Measurements from ENCODE around the gene CSF1R.

Gene CSF1R

DNA sequence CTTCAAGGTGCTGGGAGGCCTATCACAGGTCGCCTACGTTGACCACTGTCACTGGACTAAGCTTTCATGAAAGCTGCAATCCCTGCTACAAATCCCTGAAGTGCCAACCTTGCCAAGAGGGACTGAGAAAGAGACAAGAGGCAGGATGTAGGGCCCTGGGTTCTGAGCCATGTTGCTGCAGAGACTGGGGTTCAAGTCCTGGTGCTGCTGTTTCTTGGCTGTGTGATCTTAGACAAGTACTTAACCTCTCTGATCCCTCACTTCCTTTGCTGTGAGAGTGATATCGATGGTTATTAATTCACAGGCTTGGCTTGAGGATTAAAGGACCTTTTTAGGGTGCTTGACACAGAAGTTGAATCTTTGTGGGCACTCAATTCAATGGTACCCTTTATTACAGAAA, 15.5 kb downstream of the CSF1R start:
- H3K4me1 ChIP-seq (ENCODE audit: control insufficient read depth, insufficient read depth, low read length) = no peaks in the 10 kb centered on the region
- no peaks in the 10 kb centered on the region for H3K9me3 ChIP-seq (ENCODE audit: control insufficient read depth, low read length)
- no peak overlapping the region for H3K4me3 ChIP-seq (ENCODE audit: low read length)
- H3K9ac ChIP-seq (ENCODE audit: low read length) = no peak overlapping the region
- H3K27me3 ChIP-seq (ENCODE audit: control insufficient read depth, insufficient read depth, low read length) = peaks cover 9% of the 10 kb centered on the region
- no peaks in the 10 kb centered on the region for H3K36me3 ChIP-seq (ENCODE audit: control insufficient read depth, insufficient read depth, low read length)

DNA sequence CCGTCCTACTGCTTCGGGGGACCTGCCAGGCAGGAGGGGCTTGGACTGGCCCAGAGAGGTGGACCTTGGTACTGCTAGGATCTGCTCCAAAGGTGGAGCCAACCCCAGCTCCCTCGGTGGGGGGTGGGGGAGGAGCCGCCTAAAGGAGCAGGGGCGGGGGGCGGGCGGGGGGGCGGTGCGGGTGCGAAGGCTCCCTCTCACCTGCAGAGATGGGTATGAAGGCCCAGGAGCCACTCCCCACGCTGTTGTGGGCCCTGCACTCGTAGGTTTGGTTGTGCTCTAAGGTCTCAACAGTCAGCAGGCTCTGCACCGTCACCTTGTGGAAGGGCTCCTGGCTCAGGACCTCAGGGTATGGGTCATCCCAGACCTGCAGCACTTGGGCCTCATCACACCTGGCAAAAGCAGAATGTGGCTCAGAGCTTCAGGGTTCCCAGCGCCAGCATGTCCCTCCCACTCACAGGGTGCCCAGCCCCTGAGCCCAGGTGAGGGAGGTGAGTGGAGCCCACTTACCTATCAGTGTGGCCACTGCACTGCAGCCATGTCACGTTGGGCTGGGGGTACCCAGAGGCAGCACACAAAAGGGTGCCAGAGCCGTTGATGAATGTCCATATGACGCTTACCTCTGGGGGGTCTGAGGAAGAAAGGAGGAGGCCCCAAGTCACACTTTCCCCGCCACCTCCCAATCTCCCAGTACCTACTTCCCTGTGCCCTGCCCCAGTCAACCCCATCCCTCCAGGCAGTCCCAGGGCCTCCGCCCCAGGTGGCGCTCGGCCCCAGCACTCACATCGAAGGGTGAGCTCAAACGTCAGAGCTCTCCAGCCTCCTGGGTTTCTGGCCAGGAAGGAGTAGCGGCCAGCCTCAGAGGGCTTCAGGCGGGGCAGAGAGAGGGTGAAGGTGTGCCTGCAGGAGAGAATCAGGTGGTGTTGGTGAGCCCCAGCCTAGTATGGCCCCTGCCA, 16.4 kb downstream of the CSF1R start:
- Histone ChIP-seq H3K9ac (ENCODE audit: low read length) (no peak overlapping the region), H3K4me1 (ENCODE audit: control insufficient read depth, insufficient read depth, low read length) (peaks cover 4% of the 10 kb centered on the region), H3K36me3 (ENCODE audit: control insufficient read depth, insufficient read depth, low read length) (no peaks in the 10 kb centered on the region), H3K9me3 (ENCODE audit: control insufficient read depth, low read length) (no peaks in the 10 kb centered on the region), H3K4me3 (ENCODE audit: low read length) (no peak overlapping the region), H3K27me3 (ENCODE audit: control insufficient read depth, insufficient read depth, low read length) (peaks cover 7% of the 10 kb centered on the region)

DNA sequence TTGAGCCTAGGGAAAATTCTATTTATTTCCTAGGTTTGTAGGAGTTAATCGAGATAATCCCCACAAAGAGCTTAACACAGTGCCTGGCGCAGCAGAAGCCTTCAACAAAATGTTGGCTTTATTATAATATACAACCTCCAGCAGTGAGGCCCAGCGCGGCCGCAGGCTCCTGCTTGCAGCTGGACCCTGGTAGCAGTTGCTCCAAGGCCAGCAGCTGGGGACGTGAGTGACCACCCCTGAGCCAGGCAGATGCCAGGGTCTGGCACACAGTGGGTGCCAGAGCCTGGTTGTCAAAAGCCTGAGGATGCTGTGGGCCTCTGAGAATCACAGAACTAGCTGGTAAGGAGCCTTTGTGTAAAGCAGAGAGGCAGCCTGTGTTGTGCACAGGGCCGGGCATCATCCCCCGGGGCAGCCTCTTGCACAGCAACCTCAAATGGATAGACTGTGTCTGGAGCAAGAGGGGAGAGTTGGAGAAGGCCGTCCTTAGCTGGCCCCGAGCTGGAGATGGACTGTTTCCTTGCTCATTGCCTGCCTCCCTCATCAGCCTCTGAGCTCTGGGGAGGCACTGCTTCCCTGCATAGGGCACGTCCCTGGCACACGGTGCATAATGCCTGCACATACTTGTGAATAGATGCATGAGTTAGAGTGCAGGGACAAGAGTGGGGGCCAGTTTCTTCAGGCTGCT, 17.3 kb downstream of the CSF1R start:
- no peak overlapping the region for H3K9ac ChIP-seq (ENCODE audit: low read length)
- H3K9me3 ChIP-seq (ENCODE audit: control insufficient read depth, low read length) = no peaks in the 10 kb centered on the region
- peaks cover 4% of the 10 kb centered on the region for H3K4me1 ChIP-seq (ENCODE audit: control insufficient read depth, insufficient read depth, low read length)
- H3K27me3 ChIP-seq (ENCODE audit: control insufficient read depth, insufficient read depth, low read length) = peaks cover 7% of the 10 kb centered on the region
- no peak overlapping the region for H3K4me3 ChIP-seq (ENCODE audit: low read length)
- H3K36me3 ChIP-seq (ENCODE audit: control insufficient read depth, insufficient read depth, low read length) = no peaks in the 10 kb centered on the region

DNA sequence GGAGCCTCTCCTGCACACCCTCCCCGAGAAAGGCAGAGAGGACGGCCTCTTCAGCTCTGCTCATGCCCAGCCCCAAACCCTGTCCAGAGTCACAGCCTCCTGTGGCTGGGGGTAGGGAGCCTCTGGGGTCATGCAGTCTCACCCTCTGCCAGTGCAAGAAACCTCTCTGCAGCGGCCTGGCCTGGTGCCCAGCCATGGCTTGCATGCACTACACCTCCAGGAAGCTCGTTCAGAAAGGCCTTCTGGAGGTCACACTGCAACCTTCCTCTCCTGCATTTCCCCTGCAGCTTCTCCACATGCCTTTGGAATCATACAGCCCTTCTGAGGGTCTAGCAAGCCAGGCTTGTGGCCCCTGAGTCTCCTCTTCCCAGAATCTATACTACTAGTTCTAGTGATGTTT, 17.9 kb downstream of the CSF1R start:
- H3K9me3 ChIP-seq (ENCODE audit: control insufficient read depth, low read length) = no peaks in the 10 kb centered on the region
- H3K4me1 ChIP-seq (ENCODE audit: control insufficient read depth, insufficient read depth, low read length) = peaks cover 4% of the 10 kb centered on the region
- no peak overlapping the region for H3K9ac ChIP-seq (ENCODE audit: low read length)
- H3K27me3 ChIP-seq (ENCODE audit: control insufficient read depth, insufficient read depth, low read length) = peaks cover 7% of the 10 kb centered on the region
- no peaks in the 10 kb centered on the region for H3K36me3 ChIP-seq (ENCODE audit: control insufficient read depth, insufficient read depth, low read length)
- H3K4me3 ChIP-seq (ENCODE audit: low read length) = no peak overlapping the region

DNA sequence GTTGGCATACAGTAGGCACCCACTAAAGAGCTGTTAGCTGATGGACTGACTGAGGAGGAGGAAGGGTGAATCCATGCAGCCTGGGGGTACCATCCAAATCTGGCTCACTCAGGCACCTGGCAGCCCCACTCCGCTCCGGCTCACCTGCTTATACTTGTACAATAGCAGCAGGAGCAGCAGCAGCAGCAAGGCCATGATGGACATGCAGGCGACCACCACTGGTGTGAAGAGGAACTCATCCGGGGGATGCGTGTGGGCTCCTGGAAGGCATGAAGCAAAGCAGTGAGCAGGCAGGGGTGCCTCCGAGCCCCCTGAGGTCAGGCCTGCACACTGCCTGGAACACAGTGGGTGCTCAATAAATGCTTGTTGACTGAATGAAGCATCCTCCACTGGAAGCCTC, 18.3 kb downstream of the CSF1R start:
- Histone ChIP-seq H3K9ac (ENCODE audit: low read length) (no peak overlapping the region), H3K36me3 (ENCODE audit: control insufficient read depth, insufficient read depth, low read length) (no peaks in the 10 kb centered on the region), H3K27me3 (ENCODE audit: control insufficient read depth, insufficient read depth, low read length) (peaks cover 7% of the 10 kb centered on the region), H3K4me3 (ENCODE audit: low read length) (no peak overlapping the region), H3K9me3 (ENCODE audit: control insufficient read depth, low read length) (no peaks in the 10 kb centered on the region), H3K4me1 (ENCODE audit: control insufficient read depth, insufficient read depth, low read length) (peaks cover 4% of the 10 kb centered on the region)

DNA sequence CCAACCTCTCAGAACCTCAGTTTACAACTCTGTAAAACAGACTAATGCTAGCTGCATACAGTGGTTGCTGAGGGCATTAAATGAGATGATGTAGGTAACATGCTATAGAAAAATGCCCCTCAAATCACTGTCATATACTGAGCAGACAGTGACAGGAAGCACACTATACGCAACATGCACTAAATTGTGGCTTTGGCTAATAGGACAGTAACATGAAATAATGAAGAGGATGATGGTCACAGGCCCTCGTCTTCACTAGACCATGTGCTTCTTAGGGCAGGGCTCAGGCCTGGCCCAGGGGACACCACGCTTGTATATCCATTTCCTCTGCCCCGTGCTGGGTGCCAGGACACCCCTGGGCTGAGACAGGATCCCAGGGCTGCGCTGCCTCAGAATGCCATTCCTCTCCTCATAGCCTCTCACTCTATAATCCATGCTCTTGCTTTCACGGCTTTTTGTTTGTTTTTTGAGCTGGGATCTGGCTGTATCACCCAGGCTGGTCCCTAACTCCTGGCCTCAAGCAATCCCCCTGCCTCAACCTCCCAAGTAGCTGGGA, 18.9 kb downstream of the CSF1R start:
- no peak overlapping the region for H3K4me3 ChIP-seq (ENCODE audit: low read length)
- H3K9me3 ChIP-seq (ENCODE audit: control insufficient read depth, low read length) = no peaks in the 10 kb centered on the region
- H3K9ac ChIP-seq (ENCODE audit: low read length) = no peak overlapping the region
- peaks cover 7% of the 10 kb centered on the region for H3K27me3 ChIP-seq (ENCODE audit: control insufficient read depth, insufficient read depth, low read length)
- no peaks in the 10 kb centered on the region for H3K36me3 ChIP-seq (ENCODE audit: control insufficient read depth, insufficient read depth, low read length)
- H3K4me1 ChIP-seq (ENCODE audit: control insufficient read depth, insufficient read depth, low read length) = peaks cover 4% of the 10 kb centered on the region

DNA sequence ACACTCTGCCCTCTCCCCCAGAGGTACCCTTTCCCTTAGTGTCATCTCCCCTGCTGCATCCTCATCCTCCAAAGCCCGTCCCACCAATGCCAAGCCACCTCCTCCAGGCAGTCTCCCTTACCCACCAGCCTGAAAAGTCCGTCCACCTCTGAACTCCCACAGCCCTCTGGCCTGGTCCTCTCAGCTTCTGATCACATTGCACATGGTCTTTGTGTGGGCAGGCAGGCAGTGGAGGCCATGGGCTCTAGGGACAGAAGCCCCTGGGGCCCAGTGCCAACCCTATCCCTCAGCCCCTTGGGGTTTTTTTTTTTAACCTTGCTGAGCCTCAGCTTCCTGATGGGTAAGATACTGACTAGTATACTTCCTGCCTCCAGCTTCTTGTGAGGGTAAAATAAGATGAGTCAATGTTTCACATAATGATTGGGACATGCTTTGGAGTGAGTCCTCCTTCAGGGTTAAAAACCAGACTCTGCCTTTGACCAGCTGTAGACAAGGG, 19.4 kb downstream of the CSF1R start:
- Histone ChIP-seq H3K9me3 (ENCODE audit: control insufficient read depth, low read length) (no peaks in the 10 kb centered on the region), H3K27me3 (ENCODE audit: control insufficient read depth, insufficient read depth, low read length) (peaks cover 7% of the 10 kb centered on the region), H3K9ac (ENCODE audit: low read length) (no peak overlapping the region), H3K4me1 (ENCODE audit: control insufficient read depth, insufficient read depth, low read length) (peaks cover 4% of the 10 kb centered on the region), H3K4me3 (ENCODE audit: low read length) (no peak overlapping the region), H3K36me3 (ENCODE audit: control insufficient read depth, insufficient read depth, low read length) (no peaks in the 10 kb centered on the region)

DNA sequence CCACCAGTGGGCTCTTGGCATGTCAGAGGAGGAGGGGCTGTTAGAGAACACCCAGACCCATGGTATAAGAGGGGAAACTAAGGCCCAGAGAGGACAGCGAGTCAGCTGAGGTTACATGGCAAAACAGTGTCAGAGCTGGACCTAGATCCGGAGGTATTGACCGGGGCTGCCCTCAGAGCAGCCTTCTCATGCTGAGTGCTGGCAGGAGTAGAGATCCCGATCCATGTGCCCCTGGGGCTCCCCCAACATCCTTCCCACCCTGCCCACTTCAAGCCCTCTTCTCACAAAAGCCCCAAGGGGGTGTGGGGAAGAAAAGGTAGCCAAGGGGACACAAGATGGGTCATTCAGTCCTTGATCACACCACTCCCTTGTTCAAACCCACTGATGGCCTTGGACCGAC, 19.9 kb downstream of the CSF1R start:
- H3K4me1 ChIP-seq (ENCODE audit: control insufficient read depth, insufficient read depth, low read length) = peaks cover 4% of the 10 kb centered on the region
- H3K27me3 ChIP-seq (ENCODE audit: control insufficient read depth, insufficient read depth, low read length) = peaks cover 7% of the 10 kb centered on the region
- H3K9me3 ChIP-seq (ENCODE audit: control insufficient read depth, low read length) = no peaks in the 10 kb centered on the region
- H3K9ac ChIP-seq (ENCODE audit: low read length) = no peak overlapping the region
- no peak overlapping the region for H3K4me3 ChIP-seq (ENCODE audit: low read length)
- no peaks in the 10 kb centered on the region for H3K36me3 ChIP-seq (ENCODE audit: control insufficient read depth, insufficient read depth, low read length)

DNA sequence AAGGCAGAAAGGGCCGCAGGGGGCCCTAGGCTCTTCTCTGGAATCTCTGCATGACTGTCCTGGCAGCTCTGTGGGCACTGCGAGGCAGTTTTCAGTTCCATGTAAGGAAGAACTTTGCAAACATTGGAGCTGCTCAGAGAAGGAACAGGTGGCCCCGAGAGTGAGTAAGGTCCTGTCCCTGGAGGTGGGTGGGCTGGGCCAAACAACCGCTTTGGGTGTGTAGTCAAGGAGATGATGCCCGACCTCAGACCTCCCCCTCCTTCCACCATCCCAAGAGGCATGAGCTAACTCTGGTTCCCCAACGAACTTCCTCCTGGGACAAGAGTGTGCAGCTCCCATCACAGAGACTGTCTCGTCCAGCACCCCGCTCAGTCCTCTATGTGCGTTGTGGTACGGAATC, 20.5 kb downstream of the CSF1R start:
- no peaks in the 10 kb centered on the region for H3K36me3 ChIP-seq (ENCODE audit: control insufficient read depth, insufficient read depth, low read length)
- peaks cover 7% of the 10 kb centered on the region for H3K27me3 ChIP-seq (ENCODE audit: control insufficient read depth, insufficient read depth, low read length)
- peaks cover 4% of the 10 kb centered on the region for H3K4me1 ChIP-seq (ENCODE audit: control insufficient read depth, insufficient read depth, low read length)
- no peaks in the 10 kb centered on the region for H3K9me3 ChIP-seq (ENCODE audit: control insufficient read depth, low read length)
- H3K4me3 ChIP-seq (ENCODE audit: low read length) = no peak overlapping the region
- no peak overlapping the region for H3K9ac ChIP-seq (ENCODE audit: low read length)

DNA sequence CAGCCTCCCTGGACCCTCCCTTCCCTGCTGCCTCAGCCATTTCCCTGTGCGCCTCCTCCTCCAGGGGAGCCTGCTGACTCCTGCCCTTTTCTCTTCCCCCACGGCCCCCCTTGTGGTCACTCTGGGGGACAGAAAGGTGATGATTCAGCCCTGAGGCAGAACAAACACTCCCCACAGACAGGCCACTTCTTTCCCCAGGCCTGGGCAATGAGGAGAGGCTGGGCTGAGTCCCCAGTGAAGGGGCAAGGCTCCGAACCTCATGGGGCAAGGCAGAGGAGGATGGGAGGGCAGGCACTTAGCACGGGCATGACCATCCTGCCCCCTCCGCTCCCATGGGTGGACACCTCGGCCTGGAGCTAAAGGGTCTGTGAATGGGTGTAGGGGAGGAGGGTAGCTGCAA, 21.0 kb downstream of the CSF1R start:
- H3K27me3 ChIP-seq (ENCODE audit: control insufficient read depth, insufficient read depth, low read length) = peaks cover 7% of the 10 kb centered on the region
- no peaks in the 10 kb centered on the region for H3K36me3 ChIP-seq (ENCODE audit: control insufficient read depth, insufficient read depth, low read length)
- H3K4me1 ChIP-seq (ENCODE audit: control insufficient read depth, insufficient read depth, low read length) = peaks cover 4% of the 10 kb centered on the region

DNA sequence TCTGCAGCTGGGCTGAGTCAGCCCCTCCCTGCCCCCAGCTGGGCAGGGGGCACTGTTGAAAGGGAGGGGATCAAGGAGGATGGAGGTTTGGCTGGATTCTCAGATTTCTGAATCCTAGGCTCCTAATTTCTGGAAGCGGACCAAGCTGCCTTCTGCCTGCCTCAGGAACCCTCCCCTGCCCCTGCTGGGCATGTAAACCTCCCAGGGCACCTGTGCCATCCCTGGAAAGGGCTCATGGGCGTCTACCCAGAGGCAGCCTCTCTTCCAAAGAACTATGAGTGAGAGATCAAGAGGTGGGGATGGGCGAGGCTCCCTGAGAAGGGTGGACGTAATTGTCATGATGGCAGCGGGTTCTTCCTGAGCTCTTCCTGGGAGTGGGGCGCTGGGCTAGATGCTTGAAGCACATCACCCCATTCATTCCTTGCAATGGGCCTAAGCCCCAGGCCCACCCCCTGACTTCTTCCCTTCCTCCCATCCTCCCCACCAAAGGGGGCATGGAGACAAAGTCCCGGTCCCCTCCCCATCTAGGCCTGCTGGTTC, 21.6 kb downstream of the CSF1R start:
- H3K27me3 ChIP-seq (ENCODE audit: control insufficient read depth, insufficient read depth, low read length) = peaks cover 7% of the 10 kb centered on the region
- peaks cover 4% of the 10 kb centered on the region for H3K4me1 ChIP-seq (ENCODE audit: control insufficient read depth, insufficient read depth, low read length)
- H3K4me3 ChIP-seq (ENCODE audit: low read length) = no peak overlapping the region
- H3K36me3 ChIP-seq (ENCODE audit: control insufficient read depth, insufficient read depth, low read length) = no peaks in the 10 kb centered on the region
- no peak overlapping the region for H3K9ac ChIP-seq (ENCODE audit: low read length)
- H3K9me3 ChIP-seq (ENCODE audit: control insufficient read depth, low read length) = no peaks in the 10 kb centered on the region

More for the DNA sequence above, 21.0 kb downstream of the CSF1R start:
- Histone ChIP-seq H3K9me3 (ENCODE audit: control insufficient read depth, low read length) (no peaks in the 10 kb centered on the region), H3K4me3 (ENCODE audit: low read length) (no peak overlapping the region), H3K9ac (ENCODE audit: low read length) (no peak overlapping the region)

DNA sequence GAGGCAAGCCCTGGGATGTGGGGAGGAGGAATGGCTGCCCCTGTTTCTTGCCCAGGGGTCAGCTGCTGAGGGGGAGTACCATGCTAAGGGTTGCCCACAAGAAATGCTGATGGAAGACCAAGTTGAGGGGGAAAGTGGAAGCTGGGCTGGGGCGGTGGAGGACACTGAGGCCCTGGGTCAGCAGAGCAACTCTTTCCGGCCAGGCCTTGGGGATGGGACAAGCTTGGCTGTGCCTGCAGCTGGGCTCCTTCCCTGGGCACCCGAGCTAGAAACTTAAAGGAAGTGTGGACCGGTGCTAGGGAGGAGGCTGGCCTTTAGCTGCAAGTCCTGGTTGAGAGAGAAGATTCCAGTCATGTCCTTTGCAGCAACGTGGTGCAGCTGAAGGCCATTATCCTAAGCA, 22.7 kb downstream of the CSF1R start:
- H3K4me3 ChIP-seq (ENCODE audit: low read length) = no peak overlapping the region
- H3K36me3 ChIP-seq (ENCODE audit: control insufficient read depth, insufficient read depth, low read length) = no peaks in the 10 kb centered on the region
- H3K9ac ChIP-seq (ENCODE audit: low read length) = no peak overlapping the region
- H3K27me3 ChIP-seq (ENCODE audit: control insufficient read depth, insufficient read depth, low read length) = peaks cover 7% of the 10 kb centered on the region
- peaks cover 4% of the 10 kb centered on the region for H3K4me1 ChIP-seq (ENCODE audit: control insufficient read depth, insufficient read depth, low read length)
- H3K9me3 ChIP-seq (ENCODE audit: control insufficient read depth, low read length) = no peaks in the 10 kb centered on the region

Measured in mucosa of stomach (tissue), 1 donor.